Panc1 (cell line): ENCODE results near the gene CNPY4. TPM values are rescaled to one million over a fixed set of nuclear protein-coding genes. Genes with fewer than 3 reads are reported as not detected.

ENCODE experiments used
- ATAC-seq: fragments of 200-7000 bp; cut with Tn5 transposase; 2 replicates; pipeline ENCODE4 v1.9.1; 2020; ENCODE audit warnings: mild to moderate bottlenecking, moderate library complexity
- BruUV-seq: library from RNA; stranded (reverse); fragments of 400-500 nt; replicated peaks from 2 replicates; lab custom pipeline; 2021; lab: Mats Ljungman, UMichigan
- CTCF ChIA-PET: fragments of 300-600 bp; sonication (Branson Sonifier 250); formaldehyde crosslinking; loops from one replicate; lab custom pipeline; 2022; ENCODE audit warnings: antibody characterized with exemption; lab: Charles Lee
- POLR2A ChIA-PET: fragments of 300-600 bp; sonication (Branson Sonifier 250); formaldehyde crosslinking; loops from one replicate; lab custom pipeline; 2022; ENCODE audit warnings: antibody characterized with exemption; lab: Charles Lee
- DNase-seq: peaks from one replicate; pipeline ENCODE4 v3.0.0-alpha.2; 2010; ENCODE audit warnings: low read depth, low spot score
- H3K27ac ChIP-seq: 2 replicates; pipeline ENCODE4 v1.5.1; 2011; ENCODE audit warnings: mild to moderate bottlenecking, low read length, inconsistent platforms
- H3K27me3 ChIP-seq: fragments of 200-500 bp; sonication (Bioruptor generic); 2 replicates; pipeline ENCODE4 v1.6.0; 2014; ENCODE audit warnings: low read length, inconsistent platforms; ENCODE audit not compliant: control insufficient read depth, insufficient read depth
- H3K36me3 ChIP-seq: fragments of 200-500 bp; sonication (Bioruptor generic); 2 replicates; pipeline ENCODE4 v1.5.1; 2014; ENCODE audit warnings: inconsistent platforms, mild to moderate bottlenecking, low read length, moderate library complexity; ENCODE audit not compliant: control insufficient read depth, insufficient read depth
- H3K4me1 ChIP-seq: 2 replicates; pipeline ENCODE4 v1.5.1; 2011; ENCODE audit warnings: inconsistent platforms, mild to moderate bottlenecking, low read length, moderate library complexity; ENCODE audit not compliant: control insufficient read depth, insufficient read depth
- H3K4me3 ChIP-seq, 2 experiments: 2 replicates each; pipeline ENCODE4 v1.5.1; 2011 to 2012; ENCODE audit warnings: low read depth in 2 of 2, low read length in 2 of 2, mild to moderate bottlenecking in 2 of 2, inconsistent platforms in 1 of 2, moderate library complexity in 1 of 2
- H3K9me3 ChIP-seq: fragments of 200-500 bp; sonication (Bioruptor generic); 2 replicates; pipeline ENCODE4 v1.5.1; 2014; ENCODE audit warnings: low read depth, mild to moderate bottlenecking, inconsistent platforms, low read length, moderate library complexity; ENCODE audit not compliant: control insufficient read depth, insufficient read depth
- CTCF ChIP-seq: fragments of 450-650 bp; IDR thresholded peaks from 2 replicates; pipeline ENCODE4 v1.5.1; 2017; ENCODE audit warnings: mild to moderate bottlenecking
- POLR2AphosphoS5 ChIP-seq: IDR thresholded peaks from 2 replicates; pipeline ENCODE4 v1.6.1; 2012; ENCODE audit warnings: mild to moderate bottlenecking, low read depth, low read length, moderate library complexity
- SIN3A ChIP-seq: IDR thresholded peaks from 2 replicates; pipeline ENCODE4 v1.6.1; 2012; ENCODE audit warnings: low read depth, mild to moderate bottlenecking, low read length, moderate library complexity, borderline replicate concordance; ENCODE audit not compliant: insufficient read depth
- TCF7L2 ChIP-seq: IDR thresholded peaks from 2 replicates; pipeline ENCODE4 v1.6.1; 2011; ENCODE audit warnings: mild to moderate bottlenecking, low read depth, low read length, inconsistent platforms
- in situ Hi-C: cut with HindIII; loops from 2 replicates; pipeline ENCODE4 v1.10.0; 2016; ENCODE audit warnings: low sequenced_read_pairs, low pct_unique_long_range_greater_than_20kb
- intact Hi-C: fragments of 100-400 bp; cut with micrococcal nuclease; formaldehyde crosslinking; loops from one replicate; pipeline ENCODE4 v1.10.0; 2022; ENCODE audit not compliant: unreplicated experiment
- total RNA-seq: library from RNA; stranded (reverse); gene quantifications from one replicate; pipeline ENCODE4 v1.2.1, GENCODE V29; 2021; ENCODE audit not compliant: unreplicated experiment
- TF ChIP-seq, protein P1 (sequence below), 2 experiments: IDR thresholded peaks; 2 replicates each; pipeline ENCODE4 v1.6.1; 2011 to 2012; ENCODE audit warnings: low read depth in 2 of 2, control low read depth in 1 of 2, low read length in 1 of 2, mild to moderate bottlenecking in 1 of 2, moderate library complexity in 1 of 2; ENCODE audit not compliant: insufficient read depth in 1 of 2

The CNPY4 gene
- total RNA-seq, 1 experiment from 2014 or later = 12.6 TPM

- peaks cover 19% of the 10 kb centered on the region for H3K36me3 ChIP-seq
- ChIA-PET CTCF (no interaction called here), POLR2A (no interaction called here)
These were observed 44.6 kb upstream of the CNPY4 start for GRCh38 chr7:100074841-100075240.

GRCh38 chr7:100075418-100075817 lies 44.0 kb upstream of the CNPY4 start:
- intact Hi-C loops = no loop called here
- no peak overlapping the region for H3K4me3 ChIP-seq
- BruUV-seq = no TSS peak
- ChIA-PET CTCF (no interaction called here), POLR2A (no interaction called here)
- in situ Hi-C loops = no loop called here
- peaks cover 15% of the 10 kb centered on the region for H3K36me3 ChIP-seq
- no peak for DNase-seq
- no peaks in the 10 kb centered on the region for H3K27me3 ChIP-seq
- no peak for TF ChIP-seq SIN3A
- no peak for TF ChIP-seq CTCF
- TF ChIP-seq POLR2AphosphoS5 = no peak
- TF ChIP-seq TCF7L2 = no peak
- TF ChIP-seq, protein P1, sequence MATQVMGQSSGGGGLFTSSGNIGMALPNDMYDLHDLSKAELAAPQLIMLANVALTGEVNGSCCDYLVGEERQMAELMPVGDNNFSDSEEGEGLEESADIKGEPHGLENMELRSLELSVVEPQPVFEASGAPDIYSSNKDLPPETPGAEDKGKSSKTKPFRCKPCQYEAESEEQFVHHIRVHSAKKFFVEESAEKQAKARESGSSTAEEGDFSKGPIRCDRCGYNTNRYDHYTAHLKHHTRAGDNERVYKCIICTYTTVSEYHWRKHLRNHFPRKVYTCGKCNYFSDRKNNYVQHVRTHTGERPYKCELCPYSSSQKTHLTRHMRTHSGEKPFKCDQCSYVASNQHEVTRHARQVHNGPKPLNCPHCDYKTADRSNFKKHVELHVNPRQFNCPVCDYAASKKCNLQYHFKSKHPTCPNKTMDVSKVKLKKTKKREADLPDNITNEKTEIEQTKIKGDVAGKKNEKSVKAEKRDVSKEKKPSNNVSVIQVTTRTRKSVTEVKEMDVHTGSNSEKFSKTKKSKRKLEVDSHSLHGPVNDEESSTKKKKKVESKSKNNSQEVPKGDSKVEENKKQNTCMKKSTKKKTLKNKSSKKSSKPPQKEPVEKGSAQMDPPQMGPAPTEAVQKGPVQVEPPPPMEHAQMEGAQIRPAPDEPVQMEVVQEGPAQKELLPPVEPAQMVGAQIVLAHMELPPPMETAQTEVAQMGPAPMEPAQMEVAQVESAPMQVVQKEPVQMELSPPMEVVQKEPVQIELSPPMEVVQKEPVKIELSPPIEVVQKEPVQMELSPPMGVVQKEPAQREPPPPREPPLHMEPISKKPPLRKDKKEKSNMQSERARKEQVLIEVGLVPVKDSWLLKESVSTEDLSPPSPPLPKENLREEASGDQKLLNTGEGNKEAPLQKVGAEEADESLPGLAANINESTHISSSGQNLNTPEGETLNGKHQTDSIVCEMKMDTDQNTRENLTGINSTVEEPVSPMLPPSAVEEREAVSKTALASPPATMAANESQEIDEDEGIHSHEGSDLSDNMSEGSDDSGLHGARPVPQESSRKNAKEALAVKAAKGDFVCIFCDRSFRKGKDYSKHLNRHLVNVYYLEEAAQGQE (IDR thresholded peaks at IDR 0.05; ENCODE audit: insufficient read depth in 1 of 2, low read depth in 2 of 2, low read length in 1 of 2) = no peak
- H3K27ac ChIP-seq = no peak overlapping the region
- no peak for ATAC-seq
- peaks cover 54% of the 10 kb centered on the region for H3K9me3 ChIP-seq
- H3K4me1 ChIP-seq = no peaks in the 10 kb centered on the region

More at GRCh38 chr7:100074841-100075240, 44.6 kb upstream of the CNPY4 start:
- TF ChIP-seq SIN3A (no peak), TCF7L2 (no peak), CTCF (no peak), POLR2AphosphoS5 (no peak)
- TF ChIP-seq, protein P1 (IDR thresholded peaks at IDR 0.05; ENCODE audit: insufficient read depth in 1 of 2, low read depth in 2 of 2, low read length in 1 of 2) = no peak
- in situ Hi-C loops (no loop called here), intact Hi-C loops (no loop called here)
- DNase-seq = no peak
- Histone ChIP-seq H3K27me3 (no peaks in the 10 kb centered on the region), H3K9me3 (peaks cover 60% of the 10 kb centered on the region), H3K4me3 (no peak overlapping the region), H3K27ac (no peak overlapping the region), H3K4me1 (no peaks in the 10 kb centered on the region)
- no TSS peak for BruUV-seq
- ATAC-seq = no peak
